ENCODE results near the gene TEX35.

TEX35 gene

GRCh38 chr1:178487070-178487615 is 25.8 kb upstream of the TEX35 start:
- no peak overlapping the region for H3K4me3 ChIP-seq

GRCh38 chr1:178488393-178488792 is 24.5 kb upstream of the TEX35 start:
- no peaks in the 10 kb centered on the region for H3K36me3 ChIP-seq (replicated peaks)
- no peaks in the 10 kb centered on the region for H3K27me3 ChIP-seq (ENCODE audit: low read depth)
- no peaks in the 10 kb centered on the region for H3K4me1 ChIP-seq
- DNase-seq (ENCODE audit: low spot score in 2 of 2), result no peak
- H3K4me3 ChIP-seq, result no peak overlapping the region
- in situ Hi-C loops (cut with MboI; ENCODE audit: low sequenced_read_pairs), result no loop called here
- no peaks in the 10 kb centered on the region for H3K9me3 ChIP-seq

More at GRCh38 chr1:178487070-178487615, 25.8 kb upstream of the TEX35 start:
- no peaks in the 10 kb centered on the region for H3K27me3 ChIP-seq (ENCODE audit: low read depth)
- in situ Hi-C loops (cut with MboI; ENCODE audit: low sequenced_read_pairs), result no loop called here
- no peaks in the 10 kb centered on the region for H3K9me3 ChIP-seq
- no peak for DNase-seq (ENCODE audit: low spot score in 2 of 2)
- no peaks in the 10 kb centered on the region for H3K4me1 ChIP-seq
- H3K36me3 ChIP-seq (replicated peaks), result no peaks in the 10 kb centered on the region

GRCh38 chr1:178489399-178489798 is 23.5 kb upstream of the TEX35 start:
- in situ Hi-C loops (cut with MboI; ENCODE audit: low sequenced_read_pairs), result no loop called here
- no peaks in the 10 kb centered on the region for H3K4me1 ChIP-seq

GRCh38 chr1:178490136-178490535 is 22.8 kb upstream of the TEX35 start:
- Histone ChIP-seq H3K4me1 (no peaks in the 10 kb centered on the region), H3K36me3 (replicated peaks) (no peaks in the 10 kb centered on the region), H3K4me3 (no peak overlapping the region), H3K27me3 (ENCODE audit: low read depth) (no peaks in the 10 kb centered on the region), H3K9me3 (no peaks in the 10 kb centered on the region)
- no peak for DNase-seq (ENCODE audit: low spot score in 2 of 2)
- in situ Hi-C loops (cut with MboI; ENCODE audit: low sequenced_read_pairs), result no loop called here

More at GRCh38 chr1:178489399-178489798, 23.5 kb upstream of the TEX35 start:
- H3K4me3 ChIP-seq, result no peak overlapping the region
- no peaks in the 10 kb centered on the region for H3K27me3 ChIP-seq (ENCODE audit: low read depth)
- H3K9me3 ChIP-seq, result no peaks in the 10 kb centered on the region
- no peaks in the 10 kb centered on the region for H3K36me3 ChIP-seq (replicated peaks)
- DNase-seq (ENCODE audit: low spot score in 2 of 2), result no peak

- no peaks in the 10 kb centered on the region for H3K4me1 ChIP-seq
- no peak overlapping the region for H3K4me3 ChIP-seq
- DNase-seq (ENCODE audit: low spot score in 2 of 2), result no peak
- H3K27me3 ChIP-seq (ENCODE audit: low read depth), result no peaks in the 10 kb centered on the region
- H3K36me3 ChIP-seq (replicated peaks), result no peaks in the 10 kb centered on the region
- H3K9me3 ChIP-seq, result no peaks in the 10 kb centered on the region
- in situ Hi-C loops (cut with MboI; ENCODE audit: low sequenced_read_pairs), result no loop called here
Measured at GRCh38 chr1:178490967-178491366, 21.9 kb upstream of the TEX35 start.

GRCh38 chr1:178491721-178492120 is 21.2 kb upstream of the TEX35 start:
- Histone ChIP-seq H3K27me3 (ENCODE audit: low read depth) (no peaks in the 10 kb centered on the region), H3K4me1 (no peaks in the 10 kb centered on the region), H3K36me3 (replicated peaks) (no peaks in the 10 kb centered on the region), H3K9me3 (no peaks in the 10 kb centered on the region), H3K4me3 (no peak overlapping the region)
- DNase-seq (ENCODE audit: low spot score in 2 of 2), result no peak
- in situ Hi-C loops (cut with MboI; ENCODE audit: low sequenced_read_pairs), result no loop called here

- Histone ChIP-seq H3K4me3 (no peak overlapping the region), H3K4me1 (no peaks in the 10 kb centered on the region), H3K36me3 (replicated peaks) (no peaks in the 10 kb centered on the region), H3K27me3 (ENCODE audit: low read depth) (no peaks in the 10 kb centered on the region), H3K9me3 (no peaks in the 10 kb centered on the region)
- DNase-seq (ENCODE audit: low spot score in 2 of 2), result no peak
- in situ Hi-C loops (cut with MboI; ENCODE audit: low sequenced_read_pairs), result no loop called here
Measured at GRCh38 chr1:178492341-178492740, 20.6 kb upstream of the TEX35 start.

- in situ Hi-C loops (cut with MboI; ENCODE audit: low sequenced_read_pairs), result no loop called here
- no peaks in the 10 kb centered on the region for H3K27me3 ChIP-seq (ENCODE audit: low read depth)
- H3K4me1 ChIP-seq, result no peaks in the 10 kb centered on the region
- no peak for DNase-seq (ENCODE audit: low spot score in 2 of 2)
- no peaks in the 10 kb centered on the region for H3K36me3 ChIP-seq (replicated peaks)
- H3K9me3 ChIP-seq, result no peaks in the 10 kb centered on the region
- H3K4me3 ChIP-seq, result no peak overlapping the region
Measured at GRCh38 chr1:178493301-178493741, 19.6 kb upstream of the TEX35 start.

- Histone ChIP-seq H3K9me3 (no peaks in the 10 kb centered on the region), H3K36me3 (replicated peaks) (no peaks in the 10 kb centered on the region), H3K27me3 (ENCODE audit: low read depth) (no peaks in the 10 kb centered on the region), H3K4me3 (no peak overlapping the region), H3K4me1 (no peaks in the 10 kb centered on the region)
- DNase-seq (ENCODE audit: low spot score in 2 of 2), result no peak
- in situ Hi-C loops (cut with MboI; ENCODE audit: low sequenced_read_pairs), result no loop called here
Measured at GRCh38 chr1:178494569-178494971, 18.3 kb upstream of the TEX35 start.

GRCh38 chr1:178495158-178495557 is 17.8 kb upstream of the TEX35 start:
- Histone ChIP-seq H3K4me3 (no peak overlapping the region), H3K4me1 (no peaks in the 10 kb centered on the region), H3K36me3 (replicated peaks) (no peaks in the 10 kb centered on the region), H3K9me3 (no peaks in the 10 kb centered on the region), H3K27me3 (ENCODE audit: low read depth) (no peaks in the 10 kb centered on the region)
- in situ Hi-C loops (cut with MboI; ENCODE audit: low sequenced_read_pairs), result no loop called here
- no peak for DNase-seq (ENCODE audit: low spot score in 2 of 2)

- DNase-seq (ENCODE audit: low spot score in 2 of 2), result no peak
- Histone ChIP-seq H3K9me3 (no peaks in the 10 kb centered on the region), H3K4me1 (no peaks in the 10 kb centered on the region), H3K36me3 (replicated peaks) (no peaks in the 10 kb centered on the region), H3K4me3 (no peak overlapping the region), H3K27me3 (ENCODE audit: low read depth) (no peaks in the 10 kb centered on the region)
- in situ Hi-C loops (cut with MboI; ENCODE audit: low sequenced_read_pairs), result no loop called here
Measured at GRCh38 chr1:178495741-178496409, 17.0 kb upstream of the TEX35 start.

- no peaks in the 10 kb centered on the region for H3K4me1 ChIP-seq
- H3K36me3 ChIP-seq (replicated peaks), result no peaks in the 10 kb centered on the region
- H3K9me3 ChIP-seq, result no peaks in the 10 kb centered on the region
- in situ Hi-C loops (cut with MboI; ENCODE audit: low sequenced_read_pairs), result no loop called here
- no peaks in the 10 kb centered on the region for H3K27me3 ChIP-seq (ENCODE audit: low read depth)
- H3K4me3 ChIP-seq, result no peak within 1 kb of the TSS
- DNase-seq (ENCODE audit: low spot score in 2 of 2), result no peak
Measured at GRCh38 chr1:178496410-178497135, 16.3 kb upstream of the TEX35 start, which contains the start of gene CLEC20A. TSS of gene CLEC20A (minus strand) at chr1:178496964. CDS start at chr1:178496939, 25 bp downstream.

GRCh38 chr1:178497903-178498478 is 14.9 kb upstream of the TEX35 start:
- Histone ChIP-seq H3K9me3 (no peaks in the 10 kb centered on the region), H3K27me3 (ENCODE audit: low read depth) (no peaks in the 10 kb centered on the region), H3K4me3 (no peak overlapping the region), H3K4me1 (no peaks in the 10 kb centered on the region), H3K36me3 (replicated peaks) (no peaks in the 10 kb centered on the region)
- DNase-seq (ENCODE audit: low spot score in 2 of 2), result no peak
- in situ Hi-C loops (cut with MboI; ENCODE audit: low sequenced_read_pairs), result no loop called here
